Ishikawa (cell line): Measurements from ENCODE around the gene TRPV3.

ENCODE experiments used
- RAD21 ChIP-seq: IDR thresholded peaks from 2 replicates; pipeline ENCODE4 v1.6.1; 2012; ENCODE audit warnings: low read depth
- TAF1 ChIP-seq: IDR thresholded peaks from 2 replicates; pipeline ENCODE4 v1.6.1; 2012; ENCODE audit warnings: low read depth, mild to moderate bottlenecking
- TF ChIP-seq, protein P1 (sequence below): IDR thresholded peaks from 2 replicates; pipeline ENCODE4 v1.6.1; 2012
- TF ChIP-seq, protein P2 (sequence below): IDR thresholded peaks from 2 replicates; pipeline ENCODE4 v1.6.1; 2012; ENCODE audit warnings: low read depth, mild to moderate bottlenecking

DNA sequence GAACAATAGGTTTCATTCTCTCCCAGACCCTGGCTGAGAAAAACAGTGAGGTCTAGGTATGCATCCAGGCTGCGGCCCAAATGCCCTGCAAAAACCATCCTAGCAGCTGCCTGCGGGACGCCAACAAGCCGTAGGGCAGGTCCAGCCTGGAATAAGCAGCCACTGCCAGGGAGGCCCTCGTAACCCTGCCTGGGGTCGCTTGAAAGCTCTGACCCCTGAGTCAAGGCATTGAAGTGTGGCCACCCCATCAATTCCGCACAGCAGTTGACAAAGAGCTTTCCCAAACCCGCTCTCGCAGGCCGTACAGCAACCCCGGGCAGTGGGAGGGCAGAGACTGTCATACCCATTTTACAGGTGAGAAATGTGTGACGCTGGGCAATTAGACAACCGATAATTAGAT is 40.5 kb upstream of the TRPV3 start:
- TF ChIP-seq TAF1 (no peak), RAD21 (no peak)
- TF ChIP-seq, protein P1, sequence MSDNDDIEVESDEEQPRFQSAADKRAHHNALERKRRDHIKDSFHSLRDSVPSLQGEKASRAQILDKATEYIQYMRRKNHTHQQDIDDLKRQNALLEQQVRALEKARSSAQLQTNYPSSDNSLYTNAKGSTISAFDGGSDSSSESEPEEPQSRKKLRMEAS = no peak
- TF ChIP-seq, protein P2, sequence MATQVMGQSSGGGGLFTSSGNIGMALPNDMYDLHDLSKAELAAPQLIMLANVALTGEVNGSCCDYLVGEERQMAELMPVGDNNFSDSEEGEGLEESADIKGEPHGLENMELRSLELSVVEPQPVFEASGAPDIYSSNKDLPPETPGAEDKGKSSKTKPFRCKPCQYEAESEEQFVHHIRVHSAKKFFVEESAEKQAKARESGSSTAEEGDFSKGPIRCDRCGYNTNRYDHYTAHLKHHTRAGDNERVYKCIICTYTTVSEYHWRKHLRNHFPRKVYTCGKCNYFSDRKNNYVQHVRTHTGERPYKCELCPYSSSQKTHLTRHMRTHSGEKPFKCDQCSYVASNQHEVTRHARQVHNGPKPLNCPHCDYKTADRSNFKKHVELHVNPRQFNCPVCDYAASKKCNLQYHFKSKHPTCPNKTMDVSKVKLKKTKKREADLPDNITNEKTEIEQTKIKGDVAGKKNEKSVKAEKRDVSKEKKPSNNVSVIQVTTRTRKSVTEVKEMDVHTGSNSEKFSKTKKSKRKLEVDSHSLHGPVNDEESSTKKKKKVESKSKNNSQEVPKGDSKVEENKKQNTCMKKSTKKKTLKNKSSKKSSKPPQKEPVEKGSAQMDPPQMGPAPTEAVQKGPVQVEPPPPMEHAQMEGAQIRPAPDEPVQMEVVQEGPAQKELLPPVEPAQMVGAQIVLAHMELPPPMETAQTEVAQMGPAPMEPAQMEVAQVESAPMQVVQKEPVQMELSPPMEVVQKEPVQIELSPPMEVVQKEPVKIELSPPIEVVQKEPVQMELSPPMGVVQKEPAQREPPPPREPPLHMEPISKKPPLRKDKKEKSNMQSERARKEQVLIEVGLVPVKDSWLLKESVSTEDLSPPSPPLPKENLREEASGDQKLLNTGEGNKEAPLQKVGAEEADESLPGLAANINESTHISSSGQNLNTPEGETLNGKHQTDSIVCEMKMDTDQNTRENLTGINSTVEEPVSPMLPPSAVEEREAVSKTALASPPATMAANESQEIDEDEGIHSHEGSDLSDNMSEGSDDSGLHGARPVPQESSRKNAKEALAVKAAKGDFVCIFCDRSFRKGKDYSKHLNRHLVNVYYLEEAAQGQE = no peak
